Sigmoid colon (tissue), 4 donors: Measurements from ENCODE around the gene NDOR1.

Experiments used
- EP300 ChIP-seq, 4 donors: sonication (generic); formaldehyde crosslinking; IDR thresholded peaks; one replicate each; pipeline ENCODE4 v1.6.1; 2017; ENCODE audit warnings: antibody characterized with exemption in 4 of 4
- POLR2AphosphoS5 ChIP-seq, 4 donors: sonication (generic); formaldehyde crosslinking; IDR thresholded peaks; one replicate each; pipeline ENCODE4 v1.6.1; 2017; ENCODE audit warnings: antibody characterized with exemption in 4 of 4
- TF ChIP-seq, protein P1 (sequence below), 4 experiments: fragments of 450-650 bp in 3 of 4; fragments of 200-600 bp in 1 of 4; IDR thresholded peaks; one replicate each; pipeline ENCODE4 v1.5.1; 2016 to 2019; ENCODE audit warnings: antibody characterized with exemption in 4 of 4, mild to moderate bottlenecking in 3 of 4, moderate library complexity in 2 of 4

DNA sequence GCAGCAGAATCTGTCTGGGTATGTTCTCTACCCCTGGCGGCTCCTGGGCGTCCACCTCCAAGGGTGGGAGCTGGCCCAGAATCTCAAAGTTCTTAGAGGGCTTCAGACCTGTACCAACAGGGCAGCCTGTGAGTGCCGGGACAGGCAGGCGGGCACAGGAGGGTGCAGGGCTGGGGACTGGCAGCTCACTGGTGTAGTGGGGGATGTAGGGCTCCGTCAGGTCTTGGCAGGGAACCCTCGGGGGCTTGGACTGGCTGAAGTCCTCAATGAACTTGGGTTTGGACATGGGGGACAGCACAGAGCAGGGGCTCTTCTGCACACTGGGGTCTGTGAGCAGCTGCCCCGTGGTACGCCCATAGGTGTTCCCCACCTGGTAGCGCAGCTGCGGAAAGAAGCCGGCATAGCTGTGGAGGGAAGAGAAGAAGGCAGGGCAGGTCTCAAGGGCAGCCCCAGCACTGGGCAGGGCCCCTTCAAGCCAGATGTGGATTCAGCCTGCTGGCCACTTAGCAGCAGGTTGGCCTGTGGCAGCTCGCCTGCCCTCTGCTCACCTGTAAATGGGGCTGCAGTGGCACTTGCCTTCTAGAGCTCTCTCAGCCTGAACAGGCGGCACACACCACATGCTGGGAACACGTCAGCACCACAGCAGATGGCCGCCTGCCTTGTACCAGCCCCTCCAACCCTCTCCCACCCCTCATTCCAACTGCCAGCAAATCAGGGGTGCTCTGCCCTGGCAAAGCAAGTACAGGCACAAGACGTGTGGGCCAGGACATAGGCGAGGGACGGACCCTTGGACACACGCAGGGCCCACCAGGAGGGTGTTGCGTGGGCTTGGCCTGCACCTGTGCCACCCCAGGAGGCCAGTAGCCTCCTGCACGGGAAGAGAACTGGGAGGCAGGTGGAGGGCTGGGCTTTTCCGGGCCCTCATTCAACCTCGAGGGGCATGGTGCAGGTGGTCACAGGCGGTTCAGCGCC lies 40.2 kb downstream of the NDOR1 start:
- TF ChIP-seq, protein P1, sequence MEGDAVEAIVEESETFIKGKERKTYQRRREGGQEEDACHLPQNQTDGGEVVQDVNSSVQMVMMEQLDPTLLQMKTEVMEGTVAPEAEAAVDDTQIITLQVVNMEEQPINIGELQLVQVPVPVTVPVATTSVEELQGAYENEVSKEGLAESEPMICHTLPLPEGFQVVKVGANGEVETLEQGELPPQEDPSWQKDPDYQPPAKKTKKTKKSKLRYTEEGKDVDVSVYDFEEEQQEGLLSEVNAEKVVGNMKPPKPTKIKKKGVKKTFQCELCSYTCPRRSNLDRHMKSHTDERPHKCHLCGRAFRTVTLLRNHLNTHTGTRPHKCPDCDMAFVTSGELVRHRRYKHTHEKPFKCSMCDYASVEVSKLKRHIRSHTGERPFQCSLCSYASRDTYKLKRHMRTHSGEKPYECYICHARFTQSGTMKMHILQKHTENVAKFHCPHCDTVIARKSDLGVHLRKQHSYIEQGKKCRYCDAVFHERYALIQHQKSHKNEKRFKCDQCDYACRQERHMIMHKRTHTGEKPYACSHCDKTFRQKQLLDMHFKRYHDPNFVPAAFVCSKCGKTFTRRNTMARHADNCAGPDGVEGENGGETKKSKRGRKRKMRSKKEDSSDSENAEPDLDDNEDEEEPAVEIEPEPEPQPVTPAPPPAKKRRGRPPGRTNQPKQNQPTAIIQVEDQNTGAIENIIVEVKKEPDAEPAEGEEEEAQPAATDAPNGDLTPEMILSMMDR (IDR thresholded peaks at IDR 0.05): no peak
- no peak for TF ChIP-seq EP300 (IDR thresholded peaks at IDR 0.05)
- no peak for TF ChIP-seq POLR2AphosphoS5 (IDR thresholded peaks at IDR 0.05)
